Mesenchymal stem cell (in vitro differentiated cells and primary cell): Measurements from ENCODE around the gene TOB1.

Experiments used
- DNase-seq: peaks from one replicate; pipeline ENCODE4 v3.0.0-alpha.2; 2013
- H2AFZ ChIP-seq: one replicate; pipeline ENCODE4 v1.6.1; 2013; ENCODE audit warnings: low read depth, mild to moderate bottlenecking, control low read depth, inconsistent platforms, low read length, moderate library complexity
- H2AK5ac ChIP-seq: 2 replicates; pipeline ENCODE4 v1.6.1; 2013; ENCODE audit warnings: low read length, moderate library complexity, mild to moderate bottlenecking, inconsistent platforms; ENCODE audit not compliant: severe bottlenecking
- H2BK120ac ChIP-seq: one replicate; pipeline ENCODE4 v1.6.1; 2013; ENCODE audit warnings: low read depth, mild to moderate bottlenecking, inconsistent platforms, low read length, moderate library complexity
- H2BK12ac ChIP-seq, 2 experiments: one replicate each; pipeline ENCODE4 v1.6.1; 2013; ENCODE audit warnings: inconsistent platforms in 2 of 2, low read length in 2 of 2, mild to moderate bottlenecking in 2 of 2, moderate library complexity in 2 of 2, control low read depth in 1 of 2
- H2BK15ac ChIP-seq: one replicate; pipeline ENCODE4 v1.6.1; 2013; ENCODE audit warnings: mild to moderate bottlenecking, low read depth, inconsistent platforms; ENCODE audit not compliant: poor library complexity, severe bottlenecking
- H2BK5ac ChIP-seq: 2 replicates; pipeline ENCODE4 v1.6.1; 2013; ENCODE audit warnings: low read depth, mild to moderate bottlenecking, low read length, control low read depth, inconsistent platforms; ENCODE audit not compliant: poor library complexity, severe bottlenecking
- H3K14ac ChIP-seq, 2 experiments: one replicate each; pipeline ENCODE4 v1.6.1; 2013; ENCODE audit warnings: inconsistent platforms in 2 of 2, low read length in 2 of 2, control low read depth in 1 of 2, mild to moderate bottlenecking in 1 of 2, moderate library complexity in 1 of 2
- H3K18ac ChIP-seq, 2 experiments: one replicate each; pipeline ENCODE4 v1.6.1; 2013; ENCODE audit warnings: inconsistent platforms in 2 of 2, low read length in 2 of 2, control low read depth in 1 of 2, low read depth in 1 of 2, mild to moderate bottlenecking in 1 of 2
- H3K23ac ChIP-seq, 2 experiments: one replicate each; pipeline ENCODE4 v1.6.1; 2013; ENCODE audit warnings: inconsistent platforms in 2 of 2, low read length in 2 of 2, mild to moderate bottlenecking in 2 of 2, moderate library complexity in 2 of 2, control low read depth in 1 of 2
- H3K27ac ChIP-seq: 2 replicates; pipeline ENCODE4 v1.5.1; 2013; ENCODE audit warnings: mild to moderate bottlenecking, moderate library complexity, low read length, control low read depth, inconsistent platforms; ENCODE audit not compliant: poor library complexity, severe bottlenecking
- H3K27me3 ChIP-seq, 2 experiments: 2 replicates each; pipeline versions ENCODE4 v1.6.1 to v1.7.0; 2013; ENCODE audit warnings: low read length in 2 of 2, mild to moderate bottlenecking in 2 of 2, moderate library complexity in 2 of 2, control low read depth in 1 of 2, inconsistent platforms in 1 of 2; ENCODE audit not compliant: control insufficient read depth in 1 of 2, insufficient read depth in 1 of 2
- H3K36me3 ChIP-seq, 2 experiments: 2 replicates each; pipeline versions ENCODE4 v1.6.1 to v1.7.0; 2013; ENCODE audit warnings: low read length in 2 of 2, control low read depth in 1 of 2, inconsistent platforms in 1 of 2, low read depth in 1 of 2, mild to moderate bottlenecking in 1 of 2; ENCODE audit not compliant: insufficient read depth in 2 of 2, control insufficient read depth in 1 of 2
- H3K4ac ChIP-seq, 2 experiments: one replicate each; pipeline ENCODE4 v1.6.1; 2013; ENCODE audit warnings: inconsistent platforms in 2 of 2, low read length in 2 of 2, mild to moderate bottlenecking in 2 of 2, moderate library complexity in 2 of 2, control low read depth in 1 of 2, low read depth in 1 of 2
- H3K4me1 ChIP-seq: 2 replicates; pipeline ENCODE4 v1.6.1; 2013; ENCODE audit warnings: low read depth, low read length, control low read depth; ENCODE audit not compliant: control insufficient read depth, insufficient read depth
- H3K4me2 ChIP-seq: 2 replicates; pipeline ENCODE4 v1.6.1; 2013; ENCODE audit warnings: low read length, mild to moderate bottlenecking, inconsistent platforms; ENCODE audit not compliant: poor library complexity, severe bottlenecking
- H3K4me3 ChIP-seq, 2 experiments: 2 replicates each; pipeline versions ENCODE4 v1.5.1 to v1.7.0; 2013; ENCODE audit warnings: low read length in 2 of 2, mild to moderate bottlenecking in 2 of 2, control low read depth in 1 of 2, low read depth in 1 of 2; ENCODE audit not compliant: insufficient read depth in 1 of 2
- H3K79me1 ChIP-seq: replicated peaks from 2 replicates; pipeline ENCODE4 v1.6.1; 2013; ENCODE audit warnings: mild to moderate bottlenecking, control low read depth, low read length, inconsistent platforms; ENCODE audit not compliant: poor library complexity, severe bottlenecking
- H3K9ac ChIP-seq: 2 replicates; pipeline ENCODE4 v1.7.0; 2013; ENCODE audit warnings: mild to moderate bottlenecking, low read length, moderate library complexity
- H3K9me3 ChIP-seq: 2 replicates; pipeline ENCODE4 v1.7.0; 2013; ENCODE audit warnings: mild to moderate bottlenecking, low read length; ENCODE audit not compliant: control insufficient read depth
- H4K8ac ChIP-seq: one replicate; pipeline ENCODE4 v1.6.1; 2013; ENCODE audit warnings: inconsistent platforms, mild to moderate bottlenecking, low read length, moderate library complexity
- H4K91ac ChIP-seq: one replicate; pipeline ENCODE4 v1.6.1; 2013; ENCODE audit warnings: mild to moderate bottlenecking, low read length, inconsistent platforms

Gene TOB1

DNA sequence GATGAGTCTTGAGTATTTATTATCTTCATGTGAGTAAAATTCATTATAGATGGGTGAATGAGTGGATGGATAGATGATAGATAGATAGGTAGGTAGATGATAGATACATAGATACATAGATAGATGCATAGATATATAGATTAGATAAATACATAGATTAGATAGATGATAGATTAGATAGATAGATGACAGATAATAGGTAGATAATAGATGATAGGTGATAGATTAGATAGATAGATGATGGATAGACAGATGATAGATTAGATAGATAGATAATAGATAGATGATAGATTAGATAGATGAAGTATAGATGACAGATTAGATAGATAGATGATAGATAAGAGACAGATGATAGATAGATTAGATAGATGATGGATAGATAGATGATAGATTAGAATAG, 52.6 kb downstream of the TOB1 start:
- Histone ChIP-seq H3K36me3 (no peaks in the 10 kb centered on the region), H2BK12ac (no peak overlapping the region), H2AFZ (no peak overlapping the region), H4K8ac (no peak overlapping the region), H3K4ac (no peak overlapping the region), H3K4me2 (no peak overlapping the region), H3K23ac (no peak overlapping the region), H3K9me3 (no peaks in the 10 kb centered on the region), H3K18ac (no peak overlapping the region), H2BK120ac (no peak overlapping the region), H2BK5ac (peak overlapping the region; percentile 49), H2BK15ac (no peak overlapping the region), H3K9ac (no peak overlapping the region), H3K4me3 (no peak overlapping the region), H3K27ac (no peak overlapping the region), H2AK5ac (no peak overlapping the region), H3K14ac (no peak overlapping the region), H3K79me1 (no peaks in the 10 kb centered on the region), H4K91ac (no peak overlapping the region), H3K27me3 (peaks cover 19 to 61% of the 10 kb centered on the region in 2 experiments), H3K4me1 (peaks cover 10% of the 10 kb centered on the region)
- DNase-seq, result no peak
